HepG2 (cell line): ENCODE measurements around the gene FAM83C. TPM values are rescaled to one million over a fixed set of nuclear protein-coding genes. Genes with fewer than 3 reads are reported as not detected.

Experiments used
- DMAP1 ChIP-seq: IDR thresholded peaks from 2 replicates; pipeline ENCODE4 v1.6.1; 2016
- FOXA3 ChIP-seq: IDR thresholded peaks from 2 replicates; pipeline ENCODE4 v1.6.1; 2016; ENCODE audit warnings: missing genetic modification reagents, missing compliant biosample characterization
- FOXO1 ChIP-seq: sonication (generic); formaldehyde crosslinking; IDR thresholded peaks from 2 replicates; pipeline ENCODE4 v1.4.0; 2020; ENCODE audit warnings: missing genetic modification reagents
- HIVEP1 ChIP-seq: sonication (generic); formaldehyde crosslinking; IDR thresholded peaks from 2 replicates; pipeline ENCODE4 v1.4.0; 2020; ENCODE audit warnings: mild to moderate bottlenecking, missing genetic modification reagents
- HMGXB4 ChIP-seq, 2 experiments: sonication (generic) in 1 of 2; formaldehyde crosslinking in 1 of 2; IDR thresholded peaks; 2 replicates each; pipeline versions ENCODE4 v1.4.0 to v1.6.1; 2018 to 2020; ENCODE audit warnings: missing genetic modification reagents in 2 of 2, borderline replicate concordance in 1 of 2, low read depth in 1 of 2, mild to moderate bottlenecking in 1 of 2, missing biosample characterization in 1 of 2
- MEF2D ChIP-seq: sonication (generic); formaldehyde crosslinking; IDR thresholded peaks from 2 replicates; pipeline ENCODE4 v1.5.1; 2020; ENCODE audit warnings: mild to moderate bottlenecking, missing genetic modification reagents
- PATZ1 ChIP-seq: sonication (generic); formaldehyde crosslinking; IDR thresholded peaks from 2 replicates; pipeline ENCODE4 v1.4.0; 2020; ENCODE audit warnings: missing genetic modification reagents
- PAXIP1 ChIP-seq: sonication (generic); formaldehyde crosslinking; conservative IDR thresholded peaks from 2 replicates; pipeline ENCODE4 v1.4.0; 2020; ENCODE audit warnings: mild to moderate bottlenecking, missing genetic modification reagents, moderate library complexity
- PHF5A ChIP-seq: IDR thresholded peaks from one replicate; pipeline ENCODE4 v1.6.1; 2018; ENCODE audit warnings: low read depth, missing genetic modification reagents; ENCODE audit not compliant: unreplicated experiment
- POLR2AphosphoS5 ChIP-seq: IDR thresholded peaks from 2 replicates; pipeline ENCODE4 v1.6.1; 2012; ENCODE audit warnings: low read depth, low read length
- SAP130 ChIP-seq: IDR thresholded peaks from 2 replicates; pipeline ENCODE4 v1.6.1; 2016; ENCODE audit warnings: low read depth
- SPEN ChIP-seq: sonication (generic); formaldehyde crosslinking; IDR thresholded peaks from 2 replicates; pipeline ENCODE4 v1.5.1; 2020; ENCODE audit warnings: low read depth, mild to moderate bottlenecking, missing genetic modification reagents
- XRCC5 ChIP-seq: fragments of 200-400 bp; formaldehyde crosslinking; optimal IDR thresholded peaks from 2 replicates; pipeline ENCODE3; 2017; ENCODE audit warnings: mild to moderate bottlenecking, low read length
- ZNF605 ChIP-seq: sonication (generic); formaldehyde crosslinking; IDR thresholded peaks from 2 replicates; pipeline ENCODE4 v1.8.0; 2022; ENCODE audit warnings: mild to moderate bottlenecking, missing genetic modification reagents
- ZSCAN25 ChIP-seq: sonication (generic); formaldehyde crosslinking; IDR thresholded peaks from 2 replicates; pipeline ENCODE4 v1.8.0; 2022; ENCODE audit warnings: mild to moderate bottlenecking, missing genetic modification reagents
- polyA plus RNA-seq, 8 experiments: library from polyadenylated mRNA; depleted of rRNA in 3 of 8; stranded (reverse) in 7 of 8; unstranded in 1 of 8; fragments of >200 nt; fragmentation: Illumina TruSeq in 4 of 8; extraction: Trizol in 4 of 8; gene quantifications; 2 replicates each; pipeline versions ENCODE4 v1.2.1 to v1.2.3, GENCODE V29; 2011 to 2016; ENCODE audit warnings: low read depth in 4 of 8, missing spikeins in 1 of 8, mixed read lengths in 1 of 8; ENCODE audit not compliant: insufficient read depth in 1 of 8
- total RNA-seq, 5 experiments: library from RNA; depleted of rRNA; stranded (reverse); fragments of >200 nt; fragmentation: Illumina TruSeq; extraction: Trizol; gene quantifications; 2 replicates each; pipeline ENCODE4 v1.2.3, GENCODE V29; 2016; ENCODE audit warnings: low read depth in 1 of 5
- TF ChIP-seq, protein P1 (sequence below): sonication (generic); formaldehyde crosslinking; IDR thresholded peaks from 2 replicates; pipeline ENCODE4 v1.4.0; 2020; ENCODE audit warnings: missing genetic modification reagents, borderline replicate concordance
- TF ChIP-seq, protein P2 (sequence below): IDR thresholded peaks from 2 replicates; pipeline ENCODE4 v1.6.1; 2016; ENCODE audit warnings: control low read depth

Gene FAM83C
- total and polyA plus RNA-seq, 2 of the 13 experiments (the other 11 are each of a cell fraction or from before 2014, with no cell fraction given): 0.04 TPM; not detected in 1

DNA sequence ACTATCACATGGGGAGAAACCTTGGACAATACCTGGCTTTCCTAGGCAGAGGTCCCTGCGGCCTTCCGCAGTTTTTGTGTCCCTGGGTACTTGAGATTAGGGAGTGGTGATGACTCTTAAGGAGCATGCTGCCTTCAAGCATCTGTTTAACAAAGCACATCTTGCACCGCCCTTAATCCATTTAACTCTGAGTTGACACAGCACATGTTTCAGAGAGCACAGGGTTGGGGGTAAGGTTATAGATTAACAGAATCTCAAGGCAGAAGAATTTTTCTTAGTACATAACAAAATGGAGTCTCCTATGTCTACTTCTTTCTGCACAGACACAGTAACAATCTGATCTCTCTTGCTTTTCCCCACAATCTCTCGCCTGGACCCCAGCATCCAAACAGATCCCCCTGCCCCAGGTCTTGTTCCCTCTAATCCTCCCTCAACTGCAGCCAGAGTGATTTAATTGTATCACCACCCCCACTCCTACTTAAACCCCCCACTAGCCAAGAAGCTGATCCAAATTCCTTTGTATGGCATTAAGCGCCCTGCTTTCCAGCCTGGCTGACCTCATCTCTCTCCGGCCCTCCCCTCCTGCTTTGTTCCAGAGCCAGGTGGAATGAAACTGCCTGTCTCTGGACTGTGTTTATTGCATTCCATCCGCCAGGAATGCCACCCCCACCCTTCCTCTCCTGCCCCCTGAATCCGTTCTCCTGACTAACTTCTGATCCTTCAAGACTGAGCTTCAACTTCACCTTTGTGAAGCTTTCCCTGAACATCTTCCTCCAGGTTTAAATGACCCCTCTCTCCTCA is 29.3 kb downstream of the FAM83C start (continued):
- TF ChIP-seq HMGXB4 (CRISPR knock-in tag; IDR thresholded peaks at IDR 0.05; ENCODE audit: borderline replicate concordance in 1 of 2, low read depth in 1 of 2): peak in 1 of 2 experiments; percentile 23; a peak in 1 of 4 replicates
- TF ChIP-seq ZNF605 (CRISPR knock-in tag): peak; percentile 71; the same call in 1 of the 2 replicates
- TF ChIP-seq, protein P1, sequence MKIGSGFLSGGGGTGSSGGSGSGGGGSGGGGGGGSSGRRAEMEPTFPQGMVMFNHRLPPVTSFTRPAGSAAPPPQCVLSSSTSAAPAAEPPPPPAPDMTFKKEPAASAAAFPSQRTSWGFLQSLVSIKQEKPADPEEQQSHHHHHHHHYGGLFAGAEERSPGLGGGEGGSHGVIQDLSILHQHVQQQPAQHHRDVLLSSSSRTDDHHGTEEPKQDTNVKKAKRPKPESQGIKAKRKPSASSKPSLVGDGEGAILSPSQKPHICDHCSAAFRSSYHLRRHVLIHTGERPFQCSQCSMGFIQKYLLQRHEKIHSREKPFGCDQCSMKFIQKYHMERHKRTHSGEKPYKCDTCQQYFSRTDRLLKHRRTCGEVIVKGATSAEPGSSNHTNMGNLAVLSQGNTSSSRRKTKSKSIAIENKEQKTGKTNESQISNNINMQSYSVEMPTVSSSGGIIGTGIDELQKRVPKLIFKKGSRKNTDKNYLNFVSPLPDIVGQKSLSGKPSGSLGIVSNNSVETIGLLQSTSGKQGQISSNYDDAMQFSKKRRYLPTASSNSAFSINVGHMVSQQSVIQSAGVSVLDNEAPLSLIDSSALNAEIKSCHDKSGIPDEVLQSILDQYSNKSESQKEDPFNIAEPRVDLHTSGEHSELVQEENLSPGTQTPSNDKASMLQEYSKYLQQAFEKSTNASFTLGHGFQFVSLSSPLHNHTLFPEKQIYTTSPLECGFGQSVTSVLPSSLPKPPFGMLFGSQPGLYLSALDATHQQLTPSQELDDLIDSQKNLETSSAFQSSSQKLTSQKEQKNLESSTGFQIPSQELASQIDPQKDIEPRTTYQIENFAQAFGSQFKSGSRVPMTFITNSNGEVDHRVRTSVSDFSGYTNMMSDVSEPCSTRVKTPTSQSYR (CRISPR knock-in tag): peak; percentile 14; the same call in 1 of the 2 replicates
- TF ChIP-seq SAP130 (CRISPR knock-in tag): peak; percentile 38
- peak; percentile 70 for TF ChIP-seq FOXO1
- TF ChIP-seq PAXIP1 (CRISPR knock-in tag): peak; percentile 55
- TF ChIP-seq FOXA3 (CRISPR knock-in tag): 0 out of 2 replicates have a peak, but pooled peaks have one; percentile 2
- peak; percentile 21; the same call in 1 of the 2 replicates for TF ChIP-seq HIVEP1 (CRISPR knock-in tag)
- TF ChIP-seq PHF5A (CRISPR knock-in tag): peak; percentile 9
- peak; percentile 64; the same call in 1 of the 2 replicates for TF ChIP-seq DMAP1 (CRISPR knock-in tag)
- TF ChIP-seq PATZ1 (CRISPR knock-in tag): peak; percentile 87
- TF ChIP-seq MEF2D (CRISPR knock-in tag): 0 out of 2 replicates have a peak, but pooled peaks have one; percentile 4
- TF ChIP-seq XRCC5: peak; percentile 17
- 0 out of 2 replicates have a peak, but pooled peaks have one; percentile 24 for TF ChIP-seq POLR2AphosphoS5
- TF ChIP-seq, protein P2, sequence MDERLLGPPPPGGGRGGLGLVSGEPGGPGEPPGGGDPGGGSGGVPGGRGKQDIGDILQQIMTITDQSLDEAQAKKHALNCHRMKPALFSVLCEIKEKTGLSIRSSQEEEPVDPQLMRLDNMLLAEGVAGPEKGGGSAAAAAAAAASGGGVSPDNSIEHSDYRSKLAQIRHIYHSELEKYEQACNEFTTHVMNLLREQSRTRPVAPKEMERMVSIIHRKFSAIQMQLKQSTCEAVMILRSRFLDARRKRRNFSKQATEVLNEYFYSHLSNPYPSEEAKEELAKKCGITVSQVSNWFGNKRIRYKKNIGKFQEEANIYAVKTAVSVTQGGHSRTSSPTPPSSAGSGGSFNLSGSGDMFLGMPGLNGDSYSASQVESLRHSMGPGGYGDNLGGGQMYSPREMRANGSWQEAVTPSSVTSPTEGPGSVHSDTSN (CRISPR knock-in tag): 0 out of 2 replicates have a peak, but pooled peaks have one; percentile 37
- 0 out of 2 replicates have a peak, but pooled peaks have one; percentile 50 for TF ChIP-seq ZSCAN25 (CRISPR knock-in tag)
- TF ChIP-seq SPEN (CRISPR knock-in tag): peak; percentile 59; the same call in 1 of the 2 replicates
